LNCaP clone FGC (cell line): ENCODE measurements around the gene PARVG.

Experiments
- DNase-seq: peaks from one replicate; pipeline ENCODE4 v3.0.0-alpha.2; 2011; ENCODE audit warnings: low read depth
- H3K4me3 ChIP-seq: 2 replicates; pipeline ENCODE4 v1.5.1; 2011; ENCODE audit warnings: mild to moderate bottlenecking, low read depth, low read length, control low read depth
- CTCF ChIP-seq: IDR thresholded peaks from 2 replicates; pipeline ENCODE4 v1.5.1; 2012; ENCODE audit warnings: mild to moderate bottlenecking; ENCODE audit not compliant: control insufficient read depth, insufficient read depth; ENCODE audit errors: extremely low read depth

Gene PARVG

GRCh38 chr22:44245867-44246266 lies 65.1 kb downstream of the PARVG start:
- TF ChIP-seq CTCF, result no peak
- no peak for DNase-seq
- no peak overlapping the region for H3K4me3 ChIP-seq

- H3K4me3 ChIP-seq, result no peak overlapping the region
- no peak for TF ChIP-seq CTCF
- DNase-seq, result no peak
Measured at GRCh38 chr22:44246615-44247326, 66.0 kb downstream of the PARVG start.

GRCh38 chr22:44247346-44247745 lies 66.6 kb downstream of the PARVG start:
- DNase-seq, result no peak
- TF ChIP-seq CTCF, result no peak
- H3K4me3 ChIP-seq, result no peak overlapping the region

- TF ChIP-seq CTCF, result no peak
- H3K4me3 ChIP-seq, result no peak overlapping the region
- no peak for DNase-seq
Measured at GRCh38 chr22:44247923-44248892, 67.5 kb downstream of the PARVG start.

GRCh38 chr22:44248926-44249325 lies 68.2 kb downstream of the PARVG start:
- no peak for DNase-seq
- TF ChIP-seq CTCF, result no peak
- no peak overlapping the region for H3K4me3 ChIP-seq

GRCh38 chr22:44249376-44250147 lies 68.8 kb downstream of the PARVG start:
- no peak for DNase-seq
- no peak for TF ChIP-seq CTCF
- H3K4me3 ChIP-seq, result no peak overlapping the region
